ENCODE results near the gene WDR47.
"Not testable (repeated sequence)": the region's sequence is repeated elsewhere in the genome, so short reads cannot be mapped to it uniquely, and the experiment has no call there.

The WDR47 gene

DNA sequence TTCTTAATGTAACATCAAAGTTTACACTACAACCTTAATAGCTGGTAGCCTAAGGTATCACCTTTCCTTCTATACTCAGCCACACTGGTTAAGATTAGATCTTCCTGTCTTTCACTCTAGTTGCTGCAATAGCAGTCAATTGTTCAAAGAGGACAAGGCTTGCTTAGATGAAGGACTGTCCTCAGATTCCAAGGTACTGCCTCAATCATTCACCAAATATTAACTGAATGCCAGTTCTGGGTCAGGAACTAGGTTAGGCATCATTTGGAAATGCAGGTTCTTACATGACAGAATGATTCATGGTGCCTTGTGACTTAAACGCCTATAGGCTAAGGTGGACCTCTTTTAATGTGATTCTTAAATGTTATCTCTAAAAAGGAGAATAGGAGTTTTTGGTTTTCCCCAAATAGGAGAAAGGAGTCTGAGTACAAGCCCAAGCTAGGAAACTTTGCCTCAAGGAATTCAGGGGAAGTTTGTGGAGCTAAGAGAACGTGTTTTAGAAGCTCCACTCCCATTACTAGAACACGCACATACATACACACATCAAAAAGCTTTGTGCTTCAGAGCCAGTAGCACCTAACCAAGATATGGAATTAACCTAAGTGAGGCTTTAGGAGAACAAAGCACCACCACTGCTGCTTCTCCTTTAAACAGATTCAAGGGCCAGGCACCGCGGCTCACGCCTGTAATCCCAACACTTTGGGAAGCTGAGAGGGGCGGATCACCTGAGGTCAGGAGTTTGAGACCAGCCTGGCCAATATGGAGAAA lies 8.5 kb upstream of the WDR47 start:
- no peak for DNase-seq

DNA sequence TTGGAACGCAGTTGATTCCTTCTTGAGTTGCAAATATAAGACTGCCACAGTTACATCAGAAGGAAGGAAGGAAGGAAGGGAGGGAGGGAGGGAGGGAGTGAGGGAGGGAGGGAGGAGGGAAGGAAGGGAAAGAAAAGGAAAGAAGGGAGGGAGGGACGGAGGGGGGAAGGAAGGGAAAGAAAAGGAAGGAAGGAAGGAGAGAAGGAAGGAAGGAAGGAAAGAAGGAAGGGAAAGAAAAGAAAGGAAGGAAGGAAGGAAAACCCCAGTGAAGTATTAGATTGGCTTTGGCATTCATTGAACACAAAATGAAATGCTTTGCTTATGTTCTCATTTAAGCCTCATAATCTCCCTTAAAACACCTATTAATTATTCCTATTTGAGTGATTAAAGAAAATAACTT lies 6.4 kb upstream of the WDR47 start:
- no peak for DNase-seq

DNA sequence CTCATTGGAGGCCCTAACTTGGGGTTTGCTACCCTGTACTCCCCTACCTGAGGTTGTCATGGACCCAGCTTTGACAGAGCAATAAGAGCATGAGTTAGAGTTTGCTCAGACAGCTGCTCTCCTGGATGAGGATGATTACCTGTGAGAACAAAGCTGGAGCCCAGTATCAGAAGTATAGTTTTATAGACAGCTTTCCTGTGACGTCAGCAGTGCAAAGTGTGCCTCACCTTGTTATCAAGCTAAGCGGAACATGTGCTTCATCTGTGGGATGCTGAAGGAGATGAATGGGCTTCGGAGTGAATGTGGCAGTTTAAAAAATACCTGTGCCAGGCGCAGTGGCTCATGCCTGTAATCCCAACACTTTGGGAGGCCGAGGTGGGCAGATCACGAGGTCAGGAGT lies 5.4 kb upstream of the WDR47 start:
- no peak for DNase-seq

DNA sequence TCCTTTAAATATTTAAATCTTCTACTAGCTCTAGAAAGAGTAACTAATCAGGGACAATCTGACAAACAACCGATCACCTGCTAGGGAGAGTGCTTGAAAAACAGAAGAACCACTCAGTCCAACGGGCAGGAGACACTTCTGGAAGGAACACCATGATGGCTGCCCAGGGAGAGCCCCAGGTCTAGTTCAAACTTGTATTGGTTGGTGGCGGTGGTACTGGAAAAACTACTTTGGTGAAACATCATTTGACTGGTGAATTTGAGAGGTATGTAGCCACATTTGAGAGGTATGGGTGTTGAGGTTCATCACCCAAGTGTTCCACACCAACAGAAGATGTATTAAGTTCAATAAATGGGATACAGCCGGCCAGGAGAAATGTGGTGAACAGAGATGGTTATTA lies 4.8 kb upstream of the WDR47 start:
- no peak for DNase-seq

DNA sequence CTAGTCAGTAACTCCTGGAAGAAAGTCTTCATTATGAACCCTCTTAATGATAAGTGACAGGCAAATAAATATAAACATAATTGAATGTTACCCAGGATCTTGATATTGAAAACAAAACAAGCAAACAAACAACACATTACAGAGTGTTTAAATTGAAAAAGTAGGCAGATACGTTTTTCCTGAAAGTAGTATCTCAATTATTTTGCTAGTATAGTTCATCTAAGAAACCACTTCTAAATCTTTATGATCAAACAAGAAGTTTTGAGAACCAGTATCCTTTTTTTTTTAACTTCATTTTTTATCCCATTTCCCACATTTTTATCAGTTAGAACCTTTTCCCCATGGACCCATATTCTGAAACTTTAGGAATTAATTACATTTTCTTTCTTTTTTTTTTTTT lies 3.7 kb upstream of the WDR47 start:
- no peak for DNase-seq

DNA sequence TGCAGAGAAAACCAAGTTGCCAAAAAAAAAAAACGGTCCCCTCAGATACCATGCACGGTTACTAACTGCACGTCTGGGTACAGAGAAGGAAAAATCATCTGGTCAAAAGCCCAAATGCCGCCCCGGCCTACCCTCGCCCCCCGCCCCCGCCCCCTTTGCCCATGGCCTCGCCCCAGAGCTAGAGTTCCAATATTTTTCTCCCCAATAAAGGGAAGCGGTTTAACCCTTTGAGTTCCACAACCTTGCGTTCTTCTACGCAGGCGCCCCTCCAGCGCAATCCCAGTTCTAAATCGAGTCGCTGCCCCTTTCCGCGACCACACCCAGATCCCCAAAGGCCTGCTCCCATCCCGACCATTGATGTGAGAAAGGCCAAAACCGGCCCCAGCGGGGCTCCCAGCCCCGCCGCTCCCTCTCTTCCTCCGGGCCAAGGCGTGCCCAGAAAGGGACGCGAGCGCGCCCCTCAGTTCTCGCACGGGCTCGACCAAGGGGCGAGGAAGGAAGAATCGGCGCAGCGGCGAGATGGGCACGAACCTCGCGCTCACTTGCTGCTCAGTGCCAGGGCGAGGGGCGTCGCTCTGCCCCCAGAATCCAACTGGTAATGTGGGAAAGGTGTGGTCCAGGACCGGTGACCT lies 797 bp downstream of the WDR47 start:
- DNase-seq, result no peak

DNA sequence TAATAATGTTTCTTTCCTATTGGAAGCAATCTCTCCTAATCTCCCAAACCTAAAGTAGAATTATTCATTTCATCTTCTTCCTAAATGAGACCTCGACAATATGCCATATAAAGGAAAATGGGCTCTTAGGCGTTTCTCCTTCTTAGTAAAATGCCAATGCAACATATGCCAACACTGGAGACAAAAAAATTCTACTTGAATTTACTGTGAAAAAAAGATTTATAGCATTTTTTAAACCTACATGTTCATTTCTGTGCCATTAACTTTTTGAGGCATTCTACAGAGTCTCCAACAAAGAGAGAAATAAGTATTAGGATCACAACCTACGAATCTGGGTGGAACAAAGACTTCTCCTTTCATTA lies 1.3 kb downstream of the WDR47 start:
- no peak for DNase-seq

DNA sequence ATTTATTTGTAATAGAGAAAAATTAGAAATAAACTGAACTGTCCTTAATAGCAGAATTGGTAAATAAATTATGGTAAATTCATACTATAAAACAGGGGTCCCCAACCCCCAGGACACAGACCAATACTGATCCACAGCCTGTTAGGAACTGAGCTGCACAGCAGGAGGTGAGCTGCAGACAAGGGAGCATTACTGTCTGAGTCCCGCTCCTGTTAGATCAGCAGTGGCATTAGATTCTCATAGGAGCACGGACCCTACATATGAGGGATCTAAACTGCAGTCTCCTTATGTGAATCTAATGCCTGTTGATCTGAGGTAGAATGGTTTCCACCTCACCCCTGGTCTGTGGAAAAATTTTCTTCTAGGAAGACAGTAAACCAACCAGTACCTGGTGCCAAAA lies 7.5 kb downstream of the WDR47 start:
- DNase-seq, result no peak

DNA sequence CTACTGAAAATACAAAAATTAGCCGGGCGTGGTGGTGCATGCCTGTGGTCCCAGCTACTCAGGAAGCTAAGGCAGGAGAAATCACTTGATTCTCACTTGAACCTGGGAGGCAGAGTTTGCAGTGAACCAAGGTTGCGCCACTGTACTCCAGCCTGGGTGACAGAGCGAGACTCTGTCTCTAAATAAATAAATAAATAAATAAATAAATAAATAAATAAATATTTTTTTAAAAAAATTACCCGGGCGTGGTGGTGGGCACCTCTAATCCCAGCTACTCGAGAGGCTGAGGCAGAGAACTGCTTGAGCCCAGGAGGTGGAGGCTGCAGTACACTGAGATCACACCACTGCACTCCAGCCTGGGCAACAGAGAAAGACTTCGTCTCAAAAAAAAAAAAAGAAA lies 12.4 kb downstream of the WDR47 start:
- DNase-seq, result not testable (repeated sequence)

DNA sequence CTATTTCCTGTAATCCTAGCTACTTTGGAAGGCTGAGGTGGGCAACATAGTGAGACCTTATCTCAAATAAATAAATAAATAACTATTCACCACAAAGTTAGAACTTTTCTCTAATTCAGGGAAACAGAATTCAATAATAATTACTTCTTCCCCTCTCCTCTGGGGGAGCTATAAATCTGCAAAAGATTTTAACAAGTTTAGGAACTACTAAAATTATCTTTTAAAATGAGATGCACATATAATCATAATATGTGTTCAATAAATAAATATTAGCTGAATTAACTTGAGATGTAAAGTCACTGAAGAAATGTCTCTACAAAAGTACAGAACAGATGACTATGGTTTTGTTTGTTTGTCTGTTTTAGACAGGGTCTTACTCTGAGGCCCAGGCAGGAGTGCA lies 14.1 kb downstream of the WDR47 start:
- no peak for DNase-seq

DNA sequence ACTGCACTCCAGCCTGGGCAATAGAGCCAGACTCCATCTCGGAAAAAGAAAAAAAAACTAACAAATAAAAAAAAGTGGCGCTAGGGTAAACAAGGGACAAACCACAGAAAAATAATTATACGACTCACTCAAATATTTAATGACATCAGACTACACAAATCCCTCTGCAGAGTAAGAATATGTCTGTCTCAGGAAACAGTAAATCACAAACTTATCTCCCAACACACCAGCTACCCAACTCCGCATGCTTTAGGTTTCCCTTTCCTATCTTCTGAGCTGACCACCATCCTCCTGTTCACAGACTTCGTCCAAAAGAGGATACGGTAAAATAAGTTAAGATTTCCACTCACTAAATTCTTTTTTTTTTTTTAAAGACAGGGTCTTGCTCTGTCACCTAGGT lies 16.2 kb downstream of the WDR47 start:
- DNase-seq, result no peak

DNA sequence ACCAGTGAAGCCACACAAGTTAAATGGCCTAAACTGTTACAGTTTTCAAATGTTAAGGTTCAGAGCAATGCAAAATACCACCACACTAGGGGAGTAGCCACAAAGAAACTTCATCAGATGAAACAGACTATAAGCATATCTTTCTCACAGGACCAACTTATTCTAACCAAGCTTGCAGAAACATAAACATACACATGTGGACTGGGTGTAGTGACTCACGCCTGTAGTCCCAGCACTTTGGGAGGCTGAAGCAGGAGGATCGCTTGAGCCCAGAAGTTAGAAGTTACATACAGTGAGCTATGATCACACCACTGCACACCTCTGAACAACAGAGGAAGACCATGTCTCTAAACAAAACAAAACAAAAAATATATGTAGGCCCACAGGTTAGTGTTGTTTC lies 17.3 kb downstream of the WDR47 start:
- DNase-seq, result no peak

DNA sequence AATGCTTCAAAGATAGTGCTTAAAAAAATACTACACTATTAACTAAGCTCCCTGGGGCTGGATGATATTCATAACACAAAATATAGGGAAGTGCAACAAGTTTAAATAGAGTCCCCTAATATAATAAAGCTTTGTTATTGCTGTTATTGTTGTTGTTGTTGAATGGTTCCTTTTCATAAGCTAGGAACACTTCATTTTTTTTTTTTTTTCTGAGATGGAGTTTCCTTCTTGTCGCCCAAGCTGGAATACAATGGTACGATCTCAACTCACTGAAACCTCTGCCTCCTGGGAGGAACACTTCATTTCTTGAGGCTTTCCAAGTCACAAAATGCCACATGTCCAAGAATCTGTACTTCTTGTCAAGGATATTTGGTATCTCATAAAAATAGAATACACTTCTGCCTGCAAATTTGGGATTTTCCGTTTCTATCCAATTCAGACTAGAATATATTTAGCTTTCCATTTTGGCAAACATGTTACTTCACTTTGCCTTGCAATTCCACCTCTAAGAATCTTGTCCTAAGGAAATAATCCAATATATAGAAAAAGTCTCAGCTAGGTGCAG lies 21.1 kb downstream of the WDR47 start:
- no peak for DNase-seq

DNA sequence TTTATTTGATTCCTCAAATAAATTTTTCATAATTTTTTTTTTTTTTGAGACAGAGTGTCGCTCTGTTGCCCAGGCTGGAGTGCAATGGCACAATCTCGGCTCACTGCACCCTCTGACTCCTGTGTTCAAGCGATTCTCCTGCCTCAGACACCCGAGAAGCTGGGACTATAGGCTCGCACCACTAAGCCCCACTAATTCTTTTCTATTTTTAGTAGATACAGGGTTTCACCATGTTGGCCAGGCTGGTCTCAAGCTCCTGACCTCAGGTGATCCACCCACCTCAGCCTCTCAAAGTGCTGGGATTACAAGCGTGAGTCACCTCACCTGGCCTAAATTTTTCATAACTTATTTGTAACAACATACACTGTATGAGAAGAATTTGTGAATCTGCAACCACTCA lies 24.2 kb downstream of the WDR47 start:
- not testable (repeated sequence) for DNase-seq

DNA sequence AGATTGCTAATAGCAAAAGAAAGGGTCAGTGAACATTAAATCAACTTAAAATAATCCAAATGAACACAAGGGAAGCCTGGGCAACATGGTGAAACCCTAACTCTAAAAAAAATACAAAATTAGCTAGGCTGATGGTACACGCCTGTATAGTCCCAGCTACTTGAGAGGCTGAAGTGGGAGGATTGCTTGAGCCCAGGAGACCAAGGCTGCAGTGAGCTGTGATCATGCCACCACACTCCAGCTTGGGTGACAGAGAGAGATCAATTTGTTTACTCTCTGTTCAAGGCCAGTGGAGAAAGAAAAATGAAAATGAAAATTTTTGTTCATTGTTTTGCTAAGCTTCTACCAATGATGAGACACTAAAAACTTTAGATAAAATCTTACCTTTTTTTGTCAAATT lies 24.8 kb downstream of the WDR47 start:
- DNase-seq, result no peak

DNA sequence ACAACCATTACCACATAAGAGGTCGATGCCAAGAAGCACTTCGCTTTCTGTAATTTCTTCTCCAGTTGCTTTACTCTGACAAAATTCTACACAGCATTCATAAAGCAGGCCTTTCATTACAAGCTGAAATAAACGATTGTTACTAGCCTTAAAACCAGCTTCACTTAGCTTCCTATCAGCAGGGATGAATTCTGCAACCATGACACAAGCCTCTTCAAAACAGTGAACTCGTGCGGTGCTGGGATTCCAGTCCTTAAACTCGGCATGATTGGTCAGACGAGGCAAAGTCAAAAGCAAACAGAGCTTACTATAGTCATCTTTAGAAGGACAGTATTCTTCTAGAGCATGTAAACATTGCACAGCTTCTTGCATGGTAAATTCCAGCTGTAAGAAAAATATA lies 30.6 kb downstream of the WDR47 start:
- DNase-seq, result no peak

DNA sequence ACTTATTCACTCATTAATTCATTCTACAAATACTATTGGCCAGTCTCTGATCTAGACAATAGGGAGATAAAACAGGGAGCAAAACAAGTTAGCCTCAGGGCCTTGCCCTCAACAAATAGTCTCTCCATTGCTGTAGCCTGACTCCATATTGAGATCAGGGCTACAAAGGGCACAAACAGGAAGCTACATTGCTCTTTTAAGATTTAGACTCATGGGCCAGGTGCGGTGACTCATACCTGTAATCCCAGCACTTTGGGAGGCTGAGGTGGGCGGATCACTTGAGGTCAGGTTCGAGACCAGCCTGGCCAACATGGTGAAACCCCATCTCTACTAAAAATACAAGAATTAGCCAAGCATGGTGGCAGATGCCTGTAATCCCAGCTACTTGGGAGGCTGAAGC lies 45.3 kb downstream of the WDR47 start:
- DNase-seq, result not testable (repeated sequence)

DNA sequence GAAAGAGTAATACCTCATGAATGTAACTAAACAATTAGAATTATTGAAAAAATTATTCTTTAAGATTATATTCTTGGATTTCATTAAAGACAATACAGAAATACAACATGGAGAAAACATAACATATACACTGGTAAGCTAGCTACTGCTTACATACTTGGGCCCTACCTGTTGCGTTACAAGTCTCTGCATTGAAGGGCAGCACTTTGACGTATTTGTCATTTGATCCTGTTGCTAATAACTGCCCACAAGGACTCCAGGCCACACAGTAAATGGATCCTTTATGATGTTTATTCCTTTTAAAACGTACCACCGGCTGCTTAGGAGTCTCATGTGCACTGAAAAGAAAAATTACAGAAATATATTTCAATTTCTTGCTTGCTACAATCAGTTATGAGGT lies 58.8 kb downstream of the WDR47 start:
- DNase-seq, result no peak

DNA sequence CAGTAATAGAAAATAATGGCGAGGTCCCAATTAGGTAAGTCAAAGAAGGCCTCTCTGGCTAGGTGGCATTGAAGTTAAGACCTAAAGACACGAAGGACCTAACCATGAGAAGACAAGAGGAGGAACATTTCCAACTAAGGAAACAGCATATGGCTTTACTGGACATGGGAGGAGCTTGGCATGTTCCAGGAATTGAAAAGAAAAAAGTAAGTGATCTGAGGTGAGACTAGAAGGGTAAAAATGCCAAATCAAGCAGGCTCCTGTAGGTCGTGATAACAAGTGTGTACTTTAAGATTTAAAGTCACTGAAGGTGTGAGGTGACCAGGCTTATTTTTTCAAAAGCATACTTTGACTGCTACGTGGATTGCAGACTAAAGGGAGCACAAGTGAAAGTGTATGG lies 65.2 kb downstream of the WDR47 start:
- no peak for DNase-seq

DNA sequence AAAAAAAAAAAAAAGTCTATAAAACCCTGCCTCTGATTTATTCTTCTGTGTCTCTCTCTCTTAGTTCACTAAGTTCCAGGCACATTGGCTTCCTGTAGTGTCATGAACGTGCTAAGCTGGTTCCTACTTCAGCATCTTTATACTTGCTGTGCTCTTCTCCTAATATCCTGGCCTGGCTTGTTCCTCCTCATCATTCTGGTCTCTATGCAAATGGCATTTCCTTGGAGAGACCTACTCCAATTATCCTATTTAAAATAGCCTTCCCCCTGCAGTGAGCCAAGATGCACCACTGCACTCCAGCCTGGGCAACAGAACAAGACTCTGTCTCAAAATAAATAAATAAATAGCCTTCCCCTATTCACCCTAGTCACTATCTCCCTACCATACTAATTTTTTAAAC lies 69.0 kb downstream of the WDR47 start:
- DNase-seq, result no peak

DNA sequence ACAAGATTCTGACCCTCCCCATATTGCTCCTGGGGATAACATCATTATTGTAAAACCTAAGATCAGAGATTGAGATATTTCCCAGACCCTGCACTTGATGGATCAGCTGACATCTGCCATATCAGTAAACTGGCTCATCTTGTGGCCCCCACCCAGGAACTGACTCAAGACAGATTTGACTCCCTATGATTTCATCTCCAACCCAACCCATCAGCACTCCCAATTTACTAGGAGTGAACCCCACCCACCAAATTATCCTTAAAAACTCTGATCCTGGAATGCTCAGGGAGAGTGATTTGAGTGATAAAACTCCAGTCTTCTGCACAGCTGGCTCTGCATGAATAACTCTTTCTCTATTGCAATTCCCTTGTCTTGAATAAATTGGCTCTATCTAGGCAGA lies 72.6 kb downstream of the WDR47 start:
- DNase-seq, result no peak

DNA sequence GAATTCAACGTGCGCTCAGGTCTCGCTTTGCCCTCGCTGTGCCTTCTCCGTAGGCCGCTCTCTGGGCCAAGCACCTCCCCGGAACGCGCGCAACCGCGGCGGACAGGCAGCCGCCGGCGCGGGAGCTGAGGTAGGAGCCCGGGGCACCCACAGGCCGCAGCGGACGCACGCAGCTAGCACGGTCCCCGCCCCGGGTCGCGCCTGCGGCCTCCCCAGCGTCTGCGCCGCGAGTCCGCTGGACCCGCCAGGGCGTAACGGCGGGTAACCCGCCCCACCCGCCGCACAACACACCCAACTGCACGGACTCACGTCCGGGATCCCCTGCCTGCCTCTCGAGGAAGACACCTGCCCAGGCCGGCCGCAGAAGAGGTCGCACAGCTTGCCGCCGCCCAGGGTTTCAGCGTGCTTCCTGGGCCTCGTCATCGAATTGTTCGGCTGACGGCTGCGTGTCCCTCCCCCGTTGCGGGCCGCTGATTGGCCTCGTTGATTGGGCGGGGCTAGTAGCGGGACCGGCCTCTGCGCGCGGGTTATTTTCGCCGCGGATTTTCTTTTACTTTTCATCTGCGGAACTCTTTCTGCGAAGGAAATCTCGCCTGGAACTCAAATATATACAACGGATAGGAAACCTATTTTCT lies 78.7 kb downstream of the WDR47 start, which contains the start of gene CLCC1:
CLCC1 (minus strand) TSS at position 433 of the 635 bp plus-strand sequence. CDS start 13,047 bp downstream, outside the sequence.
- DNase-seq, result peak; percentile 60

DNA sequence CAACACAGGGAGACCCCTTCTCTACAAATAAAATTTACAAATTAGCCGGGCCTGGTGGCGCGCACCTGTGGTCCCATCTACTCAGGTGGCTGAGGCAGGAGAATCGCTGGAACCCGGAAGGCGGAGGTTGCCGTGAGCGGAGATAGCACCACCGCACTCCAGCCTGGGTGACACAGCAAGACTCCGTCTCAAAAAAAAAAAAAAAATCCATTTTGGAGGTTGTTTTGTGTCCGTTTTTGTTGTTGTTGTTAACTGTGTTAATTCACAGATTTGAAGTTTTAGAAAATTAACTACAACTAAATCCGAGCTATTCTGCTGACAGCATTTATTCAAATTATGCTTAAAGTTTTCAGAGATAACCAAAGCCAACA lies 79.2 kb downstream of the WDR47 start:
- no peak for DNase-seq
